Measurements from ENCODE around the gene GPR153.

The GPR153 gene

GRCh38 chr1:6200188-6200809, 60.6 kb downstream of the GPR153 start:
- DNase-seq (ENCODE audit: low read depth) = no peak

- peak; percentile 99 for DNase-seq (ENCODE audit: low read depth)
Observed at GRCh38 chr1:6199298-6200187, 61.4 kb downstream of the GPR153 start, which contains the start of gene RPL22. Gene RPL22 (minus strand): TSS chr1:6199595. CDS start chr1:6199573, 22 bp downstream.

- no peak for DNase-seq (ENCODE audit: low read depth)
Observed at GRCh38 chr1:6198646-6199297, 62.1 kb downstream of the GPR153 start.

- DNase-seq (ENCODE audit: low read depth) = peak; percentile 67
Observed at GRCh38 chr1:6197746-6198427, 63.0 kb downstream of the GPR153 start.
